Keratinocyte (primary cell): ENCODE data around the gene STK32C.

Experiments used
- EZH2 ChIP-seq: IDR thresholded peaks from one replicate; pipeline ENCODE4 v1.6.1; 2012; ENCODE audit warnings: inconsistent platforms, mild to moderate bottlenecking, low read length, moderate library complexity
- TF ChIP-seq, protein P1 (sequence below), 3 experiments: IDR thresholded peaks in 1 of 3; conservative IDR thresholded peaks in 1 of 3; optimal IDR thresholded peaks in 1 of 3; 2 replicates in 2 of 3; 3 replicates in 1 of 3; pipeline versions ENCODE3 to v1.5.1; 2011; ENCODE audit warnings: low read length in 3 of 3, mild to moderate bottlenecking in 3 of 3, moderate library complexity in 2 of 3, control low read depth in 1 of 3, inconsistent platforms in 1 of 3; ENCODE audit not compliant: insufficient read depth in 2 of 3; ENCODE audit errors: extremely low read depth in 1 of 3

DNA sequence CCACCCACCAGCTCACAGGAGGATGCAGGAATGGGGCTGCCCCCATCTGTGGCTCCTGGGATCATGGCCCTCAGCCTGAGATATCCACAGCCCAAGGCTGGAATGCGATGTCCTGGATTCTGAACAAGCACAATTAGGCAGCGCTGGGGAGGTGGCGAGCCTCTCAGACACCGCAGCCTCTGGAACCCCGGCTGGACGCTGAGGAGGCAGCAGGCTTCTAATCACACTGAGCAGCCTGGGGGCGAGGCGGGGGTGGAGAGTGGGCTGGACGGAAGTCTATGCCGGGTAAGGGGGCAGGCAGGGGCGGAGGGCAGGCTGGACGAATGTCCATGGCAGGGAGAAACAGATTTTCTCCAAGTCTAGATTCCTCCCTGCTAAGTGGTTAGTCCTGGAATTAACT, 64.6 kb downstream of the STK32C start:
- TF ChIP-seq, protein P1, sequence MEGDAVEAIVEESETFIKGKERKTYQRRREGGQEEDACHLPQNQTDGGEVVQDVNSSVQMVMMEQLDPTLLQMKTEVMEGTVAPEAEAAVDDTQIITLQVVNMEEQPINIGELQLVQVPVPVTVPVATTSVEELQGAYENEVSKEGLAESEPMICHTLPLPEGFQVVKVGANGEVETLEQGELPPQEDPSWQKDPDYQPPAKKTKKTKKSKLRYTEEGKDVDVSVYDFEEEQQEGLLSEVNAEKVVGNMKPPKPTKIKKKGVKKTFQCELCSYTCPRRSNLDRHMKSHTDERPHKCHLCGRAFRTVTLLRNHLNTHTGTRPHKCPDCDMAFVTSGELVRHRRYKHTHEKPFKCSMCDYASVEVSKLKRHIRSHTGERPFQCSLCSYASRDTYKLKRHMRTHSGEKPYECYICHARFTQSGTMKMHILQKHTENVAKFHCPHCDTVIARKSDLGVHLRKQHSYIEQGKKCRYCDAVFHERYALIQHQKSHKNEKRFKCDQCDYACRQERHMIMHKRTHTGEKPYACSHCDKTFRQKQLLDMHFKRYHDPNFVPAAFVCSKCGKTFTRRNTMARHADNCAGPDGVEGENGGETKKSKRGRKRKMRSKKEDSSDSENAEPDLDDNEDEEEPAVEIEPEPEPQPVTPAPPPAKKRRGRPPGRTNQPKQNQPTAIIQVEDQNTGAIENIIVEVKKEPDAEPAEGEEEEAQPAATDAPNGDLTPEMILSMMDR (optimal IDR thresholded peaks at IDR 0.05 in 1 of 3, IDR thresholded peaks at IDR 0.05 in 1 of 3, conservative IDR thresholded peaks at IDR 0.05 in 1 of 3; ENCODE audit: extremely low read depth in 1 of 3, insufficient read depth in 2 of 3, low read length in 3 of 3) = no peak
- TF ChIP-seq EZH2 = no peak
